ENCODE measurements around the gene DHX34.

DHX34 gene

GRCh38 chr19:47305309-47305751 is 43.8 kb upstream of the DHX34 start (continued):
- TF ChIP-seq BCL11A (tag by site-specific recombination; IDR thresholded peaks at IDR 0.05; ENCODE audit: low read depth) (no peak), ZNF214 (tag by site-specific recombination; IDR thresholded peaks at IDR 0.05; ENCODE audit: borderline replicate concordance) (no peak), ZNF660 (tag by site-specific recombination; IDR thresholded peaks at IDR 0.05) (peak; percentile 68), TSHZ1 (tag by site-specific recombination; IDR thresholded peaks at IDR 0.05; ENCODE audit: borderline replicate concordance) (no peak), ZNF629 (tag by site-specific recombination; IDR thresholded peaks at IDR 0.05) (0 out of 2 replicates have a peak, but pooled peaks have one; percentile 13), ZNF585B (tag by site-specific recombination; IDR thresholded peaks at IDR 0.05) (no peak), ZBTB17 (tag by site-specific recombination; IDR thresholded peaks at IDR 0.05) (peak; percentile 71; the same call in 1 of the 2 replicates)

- CTCF ChIA-PET, result interaction anchor here (1.0 to 3.3 kb wide), 14 partner anchors 9 to 152 kb away, joined by 3 to 19 read pairs (median 8); partner anchors contain the start of gene DHX34
- TF ChIP-seq ZNF561 (tag by site-specific recombination; IDR thresholded peaks at IDR 0.05; ENCODE audit: borderline replicate concordance) (no peak), ZNF121 (tag by site-specific recombination; IDR thresholded peaks at IDR 0.05) (peak; percentile 87), ZNF449 (tag by site-specific recombination; IDR thresholded peaks at IDR 0.05) (no peak), YY2 (tag by site-specific recombination; IDR thresholded peaks at IDR 0.05) (no peak), WT1 (tag by site-specific recombination; IDR thresholded peaks at IDR 0.05) (no peak), ZNF624 (tag by site-specific recombination; IDR thresholded peaks at IDR 0.05) (no peak), ZNF23 (tag by site-specific recombination; IDR thresholded peaks at IDR 0.05; ENCODE audit: borderline replicate concordance) (no peak), ZFHX2 (tag by site-specific recombination; conservative IDR thresholded peaks at IDR 0.05) (peak; percentile 41; the same call in 1 of the 2 replicates), ZNF501 (tag by site-specific recombination; IDR thresholded peaks at IDR 0.05) (no peak), EGR2 (tag by site-specific recombination; IDR thresholded peaks at IDR 0.05; ENCODE audit: low read depth) (peak; percentile 36; the same call in 1 of the 2 replicates)
- H3K27ac ChIP-seq (ENCODE audit: extremely low read depth, low read depth, low read length), result no peak overlapping the region
- 0 out of 2 replicates have a peak, but pooled peaks cover 3% of the 10 kb centered on the region for H3K4me1 ChIP-seq (ENCODE audit: control insufficient read depth, insufficient read depth, low read length)
- no peaks in the 10 kb centered on the region for H3K36me3 ChIP-seq (ENCODE audit: control insufficient read depth in 2 of 2, insufficient read depth in 1 of 2, low read length in 2 of 2)
- H3K9me3 ChIP-seq (ENCODE audit: control insufficient read depth, insufficient read depth, low read depth, low read length), result no peaks in the 10 kb centered on the region
- H3K4me3 ChIP-seq (ENCODE audit: low read depth, low read length), result no peak overlapping the region
- POLR2A ChIA-PET, result no interaction called here
Observed at GRCh38 chr19:47306303-47306702, 42.8 kb upstream of the DHX34 start.

- no peak overlapping the region for H3K4me3 ChIP-seq (ENCODE audit: low read depth, low read length)
- H3K27ac ChIP-seq (ENCODE audit: extremely low read depth, low read depth, low read length), result no peak overlapping the region
- POLR2A ChIA-PET, result interaction anchor here (0.6 kb wide), 1 partner anchor 1427 kb away, joined by 3 read pairs; no protein-coding TSS in a partner anchor
- H3K4me1 ChIP-seq (ENCODE audit: control insufficient read depth, insufficient read depth, low read length), result 0 out of 2 replicates have a peak, but pooled peaks cover 3% of the 10 kb centered on the region
- CTCF ChIA-PET, result interaction anchor here (0.6 to 1.7 kb wide), 8 partner anchors 8 to 793 kb away, joined by 3 to 5 read pairs (median 4); no protein-coding TSS in a partner anchor
- H3K9me3 ChIP-seq (ENCODE audit: control insufficient read depth, insufficient read depth, low read depth, low read length), result no peaks in the 10 kb centered on the region
- no peak for TF ChIP-seq KLF1 (tag by site-specific recombination; IDR thresholded peaks at IDR 0.05)
- no peak for TF ChIP-seq ZNF768 (tag by site-specific recombination; IDR thresholded peaks at IDR 0.05)
- TF ChIP-seq ZNF558 (tag by site-specific recombination; IDR thresholded peaks at IDR 0.05), result no peak
- TF ChIP-seq BCL11A (tag by site-specific recombination; IDR thresholded peaks at IDR 0.05; ENCODE audit: low read depth), result no peak
- no peak for TF ChIP-seq ZNF266 (tag by site-specific recombination; IDR thresholded peaks at IDR 0.05; ENCODE audit: low read depth)
- no peaks in the 10 kb centered on the region for H3K36me3 ChIP-seq (ENCODE audit: control insufficient read depth in 2 of 2, insufficient read depth in 1 of 2, low read length in 2 of 2)
Observed at GRCh38 chr19:47309038-47309437, 40.1 kb upstream of the DHX34 start.
